MM.1S (cell line): Measurements from ENCODE around the gene RPTOR.

Experiments
- DNase-seq: peaks from one replicate; pipeline ENCODE4 v3.0.0-alpha.2; 2015
- H2AFZ ChIP-seq: fragments of 300-600 bp; sonication (generic); 2 replicates; pipeline ENCODE4 v1.6.0; 2016; ENCODE audit warnings: antibody characterized with exemption, low read length
- H3F3A ChIP-seq: fragments of 300-600 bp; sonication (generic); 2 replicates; pipeline ENCODE4 v1.6.1; 2016; ENCODE audit warnings: mild to moderate bottlenecking, antibody characterized with exemption, low read length, moderate library complexity, mixed read lengths; ENCODE audit not compliant: insufficient read depth
- H3K27ac ChIP-seq: fragments of 300-600 bp; sonication (generic); 2 replicates; pipeline ENCODE4 v1.5.1; 2016; ENCODE audit warnings: mild to moderate bottlenecking, low read length
- H3K27me3 ChIP-seq: fragments of 300-600 bp; sonication (generic); replicated peaks from 2 replicates; pipeline ENCODE4 v1.6.0; 2016; ENCODE audit warnings: low read length; ENCODE audit not compliant: insufficient read depth
- H3K36me3 ChIP-seq: fragments of 300-600 bp; sonication (generic); replicated peaks from 2 replicates; pipeline ENCODE4 v1.6.1; 2016; ENCODE audit warnings: mild to moderate bottlenecking, low read length, mixed read lengths; ENCODE audit not compliant: insufficient read depth
- H3K4me1 ChIP-seq: fragments of 300-600 bp; sonication (generic); 2 replicates; pipeline ENCODE4 v1.6.1; 2016; ENCODE audit warnings: low read length, mixed read lengths
- H3K4me2 ChIP-seq: fragments of 300-600 bp; sonication (generic); 2 replicates; pipeline ENCODE4 v1.6.0; 2016; ENCODE audit warnings: low read depth, low read length
- H3K4me3 ChIP-seq: fragments of 300-600 bp; sonication (generic); 2 replicates; pipeline ENCODE4 v1.5.1; 2016; ENCODE audit warnings: low read length, mixed read lengths
- H3K79me2 ChIP-seq: fragments of 300-600 bp; sonication (generic); 2 replicates; pipeline ENCODE4 v1.6.1; 2016; ENCODE audit warnings: mixed run types, low read length, mixed read lengths
- H3K9ac ChIP-seq: fragments of 300-600 bp; sonication (generic); 2 replicates; pipeline ENCODE4 v1.6.1; 2016; ENCODE audit warnings: low read length, mixed read lengths
- H3K9me2 ChIP-seq: fragments of 300-600 bp; sonication (generic); replicated peaks from 2 replicates; pipeline ENCODE4 v1.6.1; 2016; ENCODE audit warnings: mild to moderate bottlenecking, low read length, mixed read lengths; ENCODE audit not compliant: insufficient read depth
- H3K9me3 ChIP-seq: fragments of 300-600 bp; sonication (generic); replicated peaks from 2 replicates; pipeline ENCODE4 v1.6.1; 2016; ENCODE audit warnings: mild to moderate bottlenecking, low read length, mixed read lengths; ENCODE audit not compliant: insufficient read depth
- H4K20me1 ChIP-seq: fragments of 300-600 bp; sonication (generic); 2 replicates; pipeline ENCODE4 v1.6.1; 2016; ENCODE audit warnings: mild to moderate bottlenecking, low read length, moderate library complexity, mixed read lengths; ENCODE audit not compliant: insufficient read depth
- CTCF ChIP-seq: fragments of 300-600 bp; sonication (generic); IDR thresholded peaks from 2 replicates; pipeline ENCODE4 v1.5.1; 2016; ENCODE audit warnings: antibody characterized with exemption, low read length, mixed read lengths
- EZH2 ChIP-seq: fragments of 300-600 bp; sonication (generic); optimal IDR thresholded peaks from 2 replicates; pipeline ENCODE3; 2017; ENCODE audit warnings: low read depth, mild to moderate bottlenecking, antibody characterized with exemption, low read length, mixed read lengths
- EZH2phosphoT487 ChIP-seq: fragments of 300-600 bp; sonication (generic); IDR thresholded peaks from 2 replicates; pipeline ENCODE4 v1.6.1; 2018; ENCODE audit warnings: antibody characterized with exemption, low read length

Gene RPTOR

GRCh38 chr17:80856863-80857755, 312.5 kb downstream of the RPTOR start:
- TF ChIP-seq EZH2, result no peak
- no peak for TF ChIP-seq EZH2phosphoT487
- TF ChIP-seq CTCF, result no peak
- no peak for DNase-seq
- Histone ChIP-seq H3K79me2 (no peaks in the 10 kb centered on the region), H4K20me1 (no peaks in the 10 kb centered on the region), H3F3A (no peaks in the 10 kb centered on the region), H3K9me3 (no peaks in the 10 kb centered on the region), H3K4me3 (no peak overlapping the region), H3K27ac (no peak overlapping the region), H3K9me2 (no peaks in the 10 kb centered on the region), H3K36me3 (no peaks in the 10 kb centered on the region), H3K4me2 (no peak overlapping the region), H3K4me1 (no peaks in the 10 kb centered on the region), H3K9ac (no peak overlapping the region), H3K27me3 (no peaks in the 10 kb centered on the region), H2AFZ (no peak overlapping the region)

- Histone ChIP-seq H3K79me2 (no peaks in the 10 kb centered on the region), H2AFZ (no peak overlapping the region), H3K4me2 (no peak overlapping the region), H3K9me2 (no peaks in the 10 kb centered on the region), H3K36me3 (no peaks in the 10 kb centered on the region), H4K20me1 (no peaks in the 10 kb centered on the region), H3K9me3 (no peaks in the 10 kb centered on the region), H3K9ac (no peak overlapping the region), H3K27ac (no peak overlapping the region), H3K4me1 (no peaks in the 10 kb centered on the region), H3K27me3 (no peaks in the 10 kb centered on the region), H3K4me3 (no peak overlapping the region), H3F3A (no peaks in the 10 kb centered on the region)
- TF ChIP-seq EZH2phosphoT487 (no peak), CTCF (no peak), EZH2 (no peak)
- DNase-seq, result no peak
These were observed 313.1 kb downstream of the RPTOR start for GRCh38 chr17:80857756-80858171.

DNA sequence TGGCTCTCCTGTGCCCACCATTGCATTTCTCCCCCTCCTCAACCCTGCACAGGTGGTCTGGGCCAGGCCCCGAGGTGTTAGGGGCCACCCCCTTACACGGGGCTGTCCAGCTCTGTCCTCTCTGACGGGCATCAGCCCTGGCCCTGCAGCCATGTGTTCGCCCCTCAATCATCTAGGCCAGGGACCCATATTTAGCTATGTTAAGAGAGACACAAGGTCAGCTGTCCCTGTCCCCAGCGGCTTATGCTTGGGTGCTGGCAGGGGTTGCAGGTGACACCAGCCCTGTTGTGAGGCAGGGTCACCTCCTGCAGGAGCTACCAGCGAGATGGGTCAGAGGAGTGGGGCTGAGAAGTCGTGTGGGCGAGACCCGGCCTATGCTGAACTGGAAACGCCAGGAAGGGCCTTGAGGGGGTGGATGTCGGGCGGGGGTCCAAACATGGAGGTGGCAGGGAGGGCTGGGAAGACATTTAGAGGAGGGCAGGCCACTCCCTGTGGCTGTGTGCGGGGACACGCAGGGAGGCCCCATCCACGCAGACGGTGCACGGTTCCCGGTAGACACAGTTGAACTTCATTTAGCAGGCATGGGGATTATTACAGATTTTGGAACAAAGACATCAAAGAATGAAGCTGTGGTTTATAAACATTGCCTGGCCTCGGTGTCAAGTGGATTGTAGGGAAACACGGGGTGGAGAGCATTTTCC, 313.8 kb downstream of the RPTOR start:
- no peak overlapping the region for H3K27ac ChIP-seq
- no peak overlapping the region for H3K4me2 ChIP-seq
- no peaks in the 10 kb centered on the region for H3K9me3 ChIP-seq
- no peak overlapping the region for H2AFZ ChIP-seq
- DNase-seq, result no peak
- no peaks in the 10 kb centered on the region for H4K20me1 ChIP-seq
- no peaks in the 10 kb centered on the region for H3K27me3 ChIP-seq
- H3K4me3 ChIP-seq, result no peak overlapping the region
- no peak overlapping the region for H3K9ac ChIP-seq
- H3K36me3 ChIP-seq, result no peaks in the 10 kb centered on the region
- TF ChIP-seq EZH2, result no peak
- no peak for TF ChIP-seq CTCF
- TF ChIP-seq EZH2phosphoT487, result no peak
- H3K79me2 ChIP-seq, result no peaks in the 10 kb centered on the region
- no peaks in the 10 kb centered on the region for H3K4me1 ChIP-seq
- H3K9me2 ChIP-seq, result no peaks in the 10 kb centered on the region
- no peaks in the 10 kb centered on the region for H3F3A ChIP-seq
